Subcutaneous adipose tissue (tissue), 4 donors: ENCODE results near the gene MT1X. TPM values are rescaled to one million over a fixed set of nuclear protein-coding genes. Genes with fewer than 3 reads are reported as not detected.

Experiments used
- total RNA-seq, 4 donors: library from RNA; depleted of rRNA; stranded (reverse); fragments of >200 nt; gene quantifications; one replicate each; pipeline ENCODE4 v1.1.0, GENCODE V29; 2016
- TF ChIP-seq, protein P1 (sequence below): fragments of 450-650 bp; IDR thresholded peaks from one replicate; pipeline ENCODE4 v1.5.1; 2016; ENCODE audit warnings: low read depth, mild to moderate bottlenecking, control low read depth, antibody characterized with exemption, moderate library complexity

MT1X gene
- total RNA-seq, 4 donors from 2014 or later, result 1,122 to 4,299 (median 2,004) TPM

DNA sequence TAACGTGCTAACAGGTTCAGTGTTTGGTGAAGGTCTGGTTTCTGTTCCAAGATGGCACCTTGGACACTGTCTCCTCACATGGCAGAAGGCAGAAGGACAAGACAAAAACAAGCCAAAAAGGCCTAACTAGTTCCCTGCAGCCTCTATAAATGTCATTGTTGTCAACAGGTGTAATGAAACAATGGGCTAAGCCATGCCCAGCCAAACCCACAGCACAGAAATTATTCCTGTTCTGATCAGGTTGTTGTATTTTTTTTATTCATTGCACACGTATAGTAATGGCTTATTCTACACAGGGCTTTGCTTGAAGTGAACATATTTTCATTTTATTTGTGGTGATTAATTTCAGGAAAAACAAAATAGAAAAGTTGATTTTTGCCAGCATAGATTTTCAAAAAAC lies 31.5 kb downstream of the MT1X start:
- TF ChIP-seq, protein P1, sequence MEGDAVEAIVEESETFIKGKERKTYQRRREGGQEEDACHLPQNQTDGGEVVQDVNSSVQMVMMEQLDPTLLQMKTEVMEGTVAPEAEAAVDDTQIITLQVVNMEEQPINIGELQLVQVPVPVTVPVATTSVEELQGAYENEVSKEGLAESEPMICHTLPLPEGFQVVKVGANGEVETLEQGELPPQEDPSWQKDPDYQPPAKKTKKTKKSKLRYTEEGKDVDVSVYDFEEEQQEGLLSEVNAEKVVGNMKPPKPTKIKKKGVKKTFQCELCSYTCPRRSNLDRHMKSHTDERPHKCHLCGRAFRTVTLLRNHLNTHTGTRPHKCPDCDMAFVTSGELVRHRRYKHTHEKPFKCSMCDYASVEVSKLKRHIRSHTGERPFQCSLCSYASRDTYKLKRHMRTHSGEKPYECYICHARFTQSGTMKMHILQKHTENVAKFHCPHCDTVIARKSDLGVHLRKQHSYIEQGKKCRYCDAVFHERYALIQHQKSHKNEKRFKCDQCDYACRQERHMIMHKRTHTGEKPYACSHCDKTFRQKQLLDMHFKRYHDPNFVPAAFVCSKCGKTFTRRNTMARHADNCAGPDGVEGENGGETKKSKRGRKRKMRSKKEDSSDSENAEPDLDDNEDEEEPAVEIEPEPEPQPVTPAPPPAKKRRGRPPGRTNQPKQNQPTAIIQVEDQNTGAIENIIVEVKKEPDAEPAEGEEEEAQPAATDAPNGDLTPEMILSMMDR, result no peak

DNA sequence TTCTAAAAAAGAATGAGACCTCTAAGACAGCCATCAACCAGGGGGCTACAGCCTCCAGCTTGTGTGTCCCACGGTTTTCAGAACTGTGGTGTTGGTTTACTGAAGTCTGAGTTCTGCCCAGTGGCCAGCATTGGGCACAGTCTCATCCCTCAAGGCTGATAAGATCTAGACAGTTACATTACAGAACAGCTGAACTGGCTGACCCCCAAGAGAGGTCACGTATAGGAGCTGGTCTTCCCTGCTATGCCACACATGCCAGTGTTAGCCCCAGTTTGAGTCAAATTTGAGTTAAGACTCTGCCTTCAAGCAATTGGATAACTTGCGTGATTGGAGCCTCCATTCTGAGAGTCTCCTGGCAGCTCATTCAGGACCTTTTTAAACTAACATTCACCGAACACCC lies 32.9 kb downstream of the MT1X start:
- TF ChIP-seq, protein P1, result no peak

DNA sequence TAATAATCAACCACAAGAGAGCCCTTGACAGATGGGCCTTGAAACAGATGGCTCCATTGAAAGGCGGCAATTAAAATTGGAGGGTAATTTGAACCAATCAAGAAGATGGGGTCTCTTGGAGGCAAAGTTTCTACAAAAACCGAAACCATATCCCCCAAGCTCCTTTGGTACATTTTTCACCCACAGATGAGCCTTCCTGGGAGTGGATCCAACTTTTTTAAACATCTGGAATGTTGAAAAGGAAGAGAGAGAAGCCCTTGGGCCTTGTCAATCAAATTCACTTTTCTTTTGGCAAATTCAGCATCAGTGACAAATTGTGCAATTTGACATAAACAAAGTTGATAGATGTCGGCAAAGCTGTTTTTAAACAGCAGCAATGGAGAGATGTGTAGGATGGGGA lies 34.5 kb downstream of the MT1X start:
- TF ChIP-seq, protein P1, result no peak

DNA sequence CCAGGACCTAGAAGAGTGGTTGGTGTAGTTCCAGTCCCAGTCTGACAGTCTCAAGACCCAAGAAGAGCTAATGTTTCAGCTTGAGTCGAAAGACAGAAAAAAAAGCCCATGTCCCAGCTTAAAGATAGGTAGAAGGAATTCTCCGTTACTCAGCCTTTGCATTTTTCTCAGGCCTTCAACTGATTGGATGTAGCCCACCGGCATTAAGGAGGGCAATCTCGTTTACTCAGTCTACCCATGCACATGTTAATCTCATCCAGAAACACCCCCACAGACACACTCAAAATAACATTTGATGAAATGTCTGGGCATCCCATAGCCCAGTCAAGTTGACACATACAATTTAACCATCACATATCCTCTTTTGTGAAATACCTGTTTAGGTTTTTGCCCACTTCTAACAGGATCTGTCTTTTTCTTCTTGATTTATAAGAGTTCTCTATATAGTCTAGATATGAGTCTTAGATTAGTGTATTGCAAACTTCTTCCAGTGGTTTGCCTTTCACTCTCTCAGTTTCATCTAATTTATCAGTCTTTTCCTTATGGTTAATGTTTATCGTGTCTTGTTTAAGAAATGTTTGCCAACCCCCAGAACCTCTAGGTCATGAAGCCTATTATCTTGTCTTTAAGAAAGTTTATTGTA lies 40.1 kb downstream of the MT1X start:
- TF ChIP-seq, protein P1, result no peak

DNA sequence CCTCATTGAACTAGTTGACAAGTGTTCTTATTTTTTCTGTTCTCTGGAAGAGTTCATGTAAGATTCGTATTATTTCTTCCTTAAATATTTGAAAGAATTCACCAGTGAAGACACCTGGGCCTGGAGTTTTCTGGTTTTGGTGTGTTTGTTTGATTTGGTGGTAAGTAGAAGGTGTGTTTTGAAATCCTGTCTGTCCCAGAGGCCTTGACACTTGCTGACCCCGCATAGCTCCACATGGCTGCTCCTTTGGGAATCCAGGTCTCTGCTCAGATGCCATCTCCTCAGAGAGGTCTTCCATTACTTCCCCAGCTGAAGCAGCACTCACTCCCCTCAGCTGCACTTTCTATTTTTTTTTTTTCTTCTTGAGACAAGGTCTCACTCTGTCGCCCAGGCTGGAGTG lies 41.9 kb downstream of the MT1X start:
- TF ChIP-seq, protein P1, result no peak

DNA sequence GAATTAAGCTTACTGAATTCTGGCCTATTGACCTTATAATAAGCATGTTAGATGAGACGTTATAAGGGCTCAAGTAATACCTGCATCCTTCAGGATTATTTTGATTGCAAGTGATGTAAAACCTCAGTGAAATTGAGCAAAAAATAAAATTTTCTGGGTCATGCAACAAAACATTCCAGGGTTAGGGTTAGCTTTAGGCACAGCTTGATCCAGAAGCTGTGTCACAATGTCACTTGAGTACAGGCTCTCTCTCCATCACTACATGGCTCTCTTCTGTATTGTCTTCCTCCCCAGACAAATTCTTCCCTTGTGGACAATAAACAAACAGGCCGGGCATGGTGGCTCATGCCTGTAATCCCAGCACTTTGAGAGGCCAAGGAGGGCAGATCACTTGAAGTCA lies 44.0 kb downstream of the MT1X start:
- TF ChIP-seq, protein P1, result no peak

DNA sequence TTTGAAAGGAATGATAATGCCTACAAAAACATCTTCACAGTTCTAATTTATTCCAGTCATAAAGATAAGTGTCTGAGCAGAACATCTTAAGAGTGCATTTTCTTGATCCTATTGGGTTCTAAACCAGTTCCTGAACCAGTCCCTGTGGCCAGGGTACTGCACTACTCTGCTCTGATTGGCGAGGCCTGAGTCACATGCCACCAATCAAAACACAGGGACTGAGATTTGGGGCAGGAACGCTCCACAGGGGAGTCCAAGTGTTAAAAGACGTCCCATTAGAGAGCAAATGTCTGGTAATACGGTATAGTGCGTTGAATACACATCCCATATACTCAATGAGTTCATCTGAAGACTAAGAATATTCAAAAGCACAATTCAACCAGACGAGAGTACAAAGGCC lies 44.7 kb downstream of the MT1X start:
- TF ChIP-seq, protein P1, result no peak
